SK-N-MC (cell line): ENCODE results near the gene GPBP1.

Experiments
- EZH2 ChIP-seq: fragments of 200-600 bp; sonication (generic); IDR thresholded peaks from one replicate; pipeline ENCODE4 v1.6.1; 2017; ENCODE audit warnings: antibody characterized with exemption
- FOXP2 ChIP-seq: optimal IDR thresholded peaks from 2 replicates; pipeline ENCODE3; 2011; ENCODE audit warnings: mild to moderate bottlenecking, moderate library complexity; ENCODE audit not compliant: insufficient read depth; ENCODE audit errors: extremely low read length, control extremely low read depth
- POLR2AphosphoS5 ChIP-seq: IDR thresholded peaks from 2 replicates; pipeline ENCODE4 v1.6.1; 2012; ENCODE audit warnings: mild to moderate bottlenecking, low read depth, low read length, borderline replicate concordance

DNA sequence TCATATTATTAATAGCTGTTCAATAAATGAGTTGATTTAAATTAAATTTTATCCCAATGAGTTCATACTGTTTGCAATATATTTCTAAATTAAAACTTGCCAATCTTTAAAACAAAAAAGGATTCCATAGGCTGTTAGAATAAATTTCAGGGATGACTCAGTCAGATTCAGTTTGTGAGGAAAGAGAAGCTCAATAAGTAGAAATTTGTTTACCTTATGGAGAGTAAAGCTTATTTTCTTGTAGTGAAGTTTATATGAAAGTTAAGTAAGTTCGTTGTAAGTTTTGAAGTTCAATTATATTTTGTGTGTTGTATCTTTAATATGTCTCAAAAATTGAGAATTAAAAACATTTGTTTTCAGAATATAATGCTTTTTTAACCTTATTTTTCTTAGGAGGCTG lies 29.0 kb downstream of the GPBP1 start:
- TF ChIP-seq EZH2 = no peak
- no peak for TF ChIP-seq POLR2AphosphoS5
- TF ChIP-seq FOXP2 = no peak
